Measurements from ENCODE around the gene TMEM273.

Gene TMEM273

GRCh38 chr10:49219248-49219647 lies 31.1 kb upstream of the TMEM273 start:
- no peak for DNase-seq (ENCODE audit: low read depth)
- H3K4me3 ChIP-seq (ENCODE audit: low read depth, low read length), result no peak overlapping the region
- TF ChIP-seq, protein P1, sequence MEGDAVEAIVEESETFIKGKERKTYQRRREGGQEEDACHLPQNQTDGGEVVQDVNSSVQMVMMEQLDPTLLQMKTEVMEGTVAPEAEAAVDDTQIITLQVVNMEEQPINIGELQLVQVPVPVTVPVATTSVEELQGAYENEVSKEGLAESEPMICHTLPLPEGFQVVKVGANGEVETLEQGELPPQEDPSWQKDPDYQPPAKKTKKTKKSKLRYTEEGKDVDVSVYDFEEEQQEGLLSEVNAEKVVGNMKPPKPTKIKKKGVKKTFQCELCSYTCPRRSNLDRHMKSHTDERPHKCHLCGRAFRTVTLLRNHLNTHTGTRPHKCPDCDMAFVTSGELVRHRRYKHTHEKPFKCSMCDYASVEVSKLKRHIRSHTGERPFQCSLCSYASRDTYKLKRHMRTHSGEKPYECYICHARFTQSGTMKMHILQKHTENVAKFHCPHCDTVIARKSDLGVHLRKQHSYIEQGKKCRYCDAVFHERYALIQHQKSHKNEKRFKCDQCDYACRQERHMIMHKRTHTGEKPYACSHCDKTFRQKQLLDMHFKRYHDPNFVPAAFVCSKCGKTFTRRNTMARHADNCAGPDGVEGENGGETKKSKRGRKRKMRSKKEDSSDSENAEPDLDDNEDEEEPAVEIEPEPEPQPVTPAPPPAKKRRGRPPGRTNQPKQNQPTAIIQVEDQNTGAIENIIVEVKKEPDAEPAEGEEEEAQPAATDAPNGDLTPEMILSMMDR (IDR thresholded peaks at IDR 0.05; ENCODE audit: low read depth, low read length, missing control alignments), result no peak

- no peak for DNase-seq (ENCODE audit: low read depth)
- TF ChIP-seq, protein P1 (IDR thresholded peaks at IDR 0.05; ENCODE audit: low read depth, low read length, missing control alignments), result no peak
- H3K4me3 ChIP-seq (ENCODE audit: low read depth, low read length), result no peak overlapping the region
Observed at GRCh38 chr10:49218480-49218879, 30.3 kb upstream of the TMEM273 start.

- no peak overlapping the region for H3K4me3 ChIP-seq (ENCODE audit: low read depth, low read length)
- TF ChIP-seq, protein P1 (IDR thresholded peaks at IDR 0.05; ENCODE audit: low read depth, low read length, missing control alignments), result no peak
- DNase-seq (ENCODE audit: low read depth), result no peak
Observed at GRCh38 chr10:49217645-49218044, 29.5 kb upstream of the TMEM273 start.

- no peak overlapping the region for H3K4me3 ChIP-seq (ENCODE audit: low read depth, low read length)
- TF ChIP-seq, protein P1 (IDR thresholded peaks at IDR 0.05; ENCODE audit: low read depth, low read length, missing control alignments), result no peak
- DNase-seq (ENCODE audit: low read depth), result no peak
Observed at GRCh38 chr10:49213211-49213610, 25.0 kb upstream of the TMEM273 start.

DNA sequence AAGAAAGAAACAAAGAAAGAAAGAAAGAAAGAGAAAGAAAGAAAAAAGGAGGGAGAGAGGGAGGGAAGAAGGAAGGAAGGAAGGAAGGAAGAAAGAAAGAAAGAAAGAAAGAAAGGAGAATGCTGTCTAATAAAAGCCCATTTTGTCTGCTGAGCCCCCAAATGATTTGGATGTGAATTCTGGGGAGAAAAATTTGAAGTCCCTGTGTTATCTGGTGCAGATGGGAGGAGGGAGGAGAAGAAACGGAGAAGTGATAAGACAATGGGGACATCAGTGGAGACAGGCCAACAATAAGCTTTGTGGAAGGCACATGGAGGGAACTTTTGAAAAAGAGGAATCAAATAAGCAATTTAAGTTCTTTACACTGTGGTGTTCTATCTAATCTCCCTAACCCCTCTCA lies 24.6 kb upstream of the TMEM273 start:
- no peak for DNase-seq (ENCODE audit: low read depth)
- TF ChIP-seq, protein P1 (IDR thresholded peaks at IDR 0.05; ENCODE audit: low read depth, low read length, missing control alignments), result no peak
- no peak overlapping the region for H3K4me3 ChIP-seq (ENCODE audit: low read depth, low read length)

DNA sequence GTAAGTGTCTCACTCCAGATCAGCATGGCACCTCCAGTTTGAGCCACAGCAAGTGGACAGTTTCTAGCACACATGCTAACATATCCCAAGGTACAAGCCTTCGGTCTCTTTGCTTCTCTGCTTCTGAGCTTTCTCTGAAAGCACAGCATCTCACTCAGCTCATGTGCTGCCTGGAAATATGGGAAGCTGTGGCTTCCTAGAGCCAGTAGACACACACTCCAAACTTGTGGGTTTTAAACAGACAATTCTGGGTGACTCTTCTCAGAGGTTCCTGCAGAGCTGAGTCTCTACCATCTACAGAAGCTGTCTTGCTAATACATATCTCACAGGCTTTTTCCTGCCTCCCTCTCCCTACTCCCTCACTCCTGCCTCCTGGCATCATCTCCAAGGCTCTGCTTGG lies 23.9 kb upstream of the TMEM273 start:
- DNase-seq (ENCODE audit: low read depth), result no peak

DNA sequence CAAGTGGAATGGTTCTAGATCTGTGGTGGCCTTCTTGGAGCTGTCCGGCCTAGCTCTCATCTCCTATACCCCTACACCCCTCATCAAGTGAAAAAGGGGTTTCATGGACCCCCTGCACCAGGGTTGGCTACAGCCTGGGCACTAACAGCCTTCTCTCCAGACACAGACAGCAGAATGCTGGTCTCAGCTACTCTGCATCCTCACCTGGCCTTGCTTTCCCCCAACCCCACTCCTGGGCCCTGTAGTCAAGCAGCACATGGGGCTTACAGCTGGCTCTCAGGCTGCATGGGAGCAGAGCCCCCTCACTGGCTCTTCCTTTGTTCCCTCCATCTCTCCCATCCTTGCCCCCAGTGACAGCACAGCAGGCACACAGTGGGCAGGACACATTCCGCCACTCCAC lies 20.8 kb upstream of the TMEM273 start:
- no peak for DNase-seq (ENCODE audit: low read depth)

More for the DNA sequence above, 23.9 kb upstream of the TMEM273 start:
- TF ChIP-seq, protein P1 (IDR thresholded peaks at IDR 0.05; ENCODE audit: low read depth, low read length, missing control alignments), result no peak
- no peak overlapping the region for H3K4me3 ChIP-seq (ENCODE audit: low read depth, low read length)

More for the DNA sequence above, 20.8 kb upstream of the TMEM273 start:
- TF ChIP-seq, protein P1 (IDR thresholded peaks at IDR 0.05; ENCODE audit: low read depth, low read length, missing control alignments), result no peak
- H3K4me3 ChIP-seq (ENCODE audit: low read depth, low read length), result no peak overlapping the region
